NAMALWA (cell line): ENCODE data around the gene EEFSEC.

Experiments used
- DNase-seq: peaks from one replicate; pipeline ENCODE4 v3.0.0-alpha.2; 2015; ENCODE audit warnings: low spot score

The EEFSEC gene

GRCh38 chr3:128242818-128243601 is 89.7 kb downstream of the EEFSEC start:
- no peak for DNase-seq

DNA sequence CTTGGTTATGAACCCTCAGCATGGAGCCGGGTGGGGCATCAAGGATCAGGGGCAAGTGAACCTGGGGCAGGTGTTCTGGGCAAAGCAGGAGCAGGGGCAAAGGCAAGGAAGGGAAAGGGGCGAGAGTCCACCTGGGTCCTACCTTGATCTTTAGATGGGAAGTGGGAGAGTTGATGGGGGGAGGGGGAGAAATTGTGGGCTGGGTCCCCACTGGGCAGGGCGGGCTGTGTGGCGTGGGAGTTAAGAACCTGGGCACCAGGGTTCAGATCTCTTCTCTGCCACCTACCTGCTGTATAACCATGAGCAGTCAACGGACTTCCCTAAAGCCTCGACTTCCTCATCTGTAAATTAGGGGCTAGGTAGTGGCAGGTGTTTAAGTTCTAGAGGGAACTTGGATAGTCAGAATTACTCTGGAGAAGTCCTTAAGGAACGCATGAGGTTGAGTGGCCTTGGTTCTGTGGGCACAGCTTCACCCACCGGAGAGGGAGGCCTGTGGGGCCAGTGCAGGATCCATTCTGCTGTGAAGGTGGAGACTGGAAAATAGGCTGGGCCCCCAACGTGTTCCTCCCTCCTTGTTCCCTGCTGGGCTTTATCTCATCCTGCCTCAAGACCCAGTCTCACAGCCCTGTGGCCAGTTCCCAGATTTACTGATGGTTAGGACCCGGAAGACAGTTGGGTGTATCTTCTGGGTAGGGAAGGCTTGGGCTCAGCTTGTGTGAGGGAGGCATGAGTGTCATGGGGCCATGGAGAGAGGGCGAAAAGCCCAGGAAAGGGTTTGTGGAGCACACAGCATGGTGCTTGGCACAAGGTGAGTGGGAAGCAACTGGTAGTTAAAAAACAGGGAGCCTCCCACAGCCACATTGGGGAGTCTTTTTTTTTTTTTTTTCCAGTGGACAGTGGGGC is 90.6 kb downstream of the EEFSEC start:
- no peak for DNase-seq

GRCh38 chr3:128245460-128245859 is 92.2 kb downstream of the EEFSEC start:
- no peak for DNase-seq

- DNase-seq = no peak
Observed at GRCh38 chr3:128247666-128248409, 94.6 kb downstream of the EEFSEC start.

DNA sequence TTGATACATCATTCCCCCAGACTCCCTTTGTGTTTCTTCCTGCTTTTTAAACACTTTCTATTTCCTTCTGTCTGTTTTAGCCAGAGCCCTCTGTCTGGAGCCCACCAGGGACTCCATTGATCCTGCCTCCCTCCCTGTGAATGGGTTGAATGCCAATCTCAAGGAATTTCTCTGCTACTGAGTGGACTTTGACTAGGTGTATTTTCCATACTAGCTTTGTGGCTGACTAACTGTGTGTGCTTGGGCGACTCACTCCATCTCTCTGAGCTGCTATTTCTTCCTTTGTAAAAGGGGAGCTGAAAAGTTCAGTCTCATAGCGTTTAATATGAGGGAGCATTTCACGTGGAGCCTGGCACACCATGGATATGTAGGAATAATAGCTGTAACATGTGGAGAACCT is 98.8 kb downstream of the EEFSEC start:
- no peak for DNase-seq

- no peak for DNase-seq
Observed at GRCh38 chr3:128253150-128253549, 99.9 kb downstream of the EEFSEC start.

DNA sequence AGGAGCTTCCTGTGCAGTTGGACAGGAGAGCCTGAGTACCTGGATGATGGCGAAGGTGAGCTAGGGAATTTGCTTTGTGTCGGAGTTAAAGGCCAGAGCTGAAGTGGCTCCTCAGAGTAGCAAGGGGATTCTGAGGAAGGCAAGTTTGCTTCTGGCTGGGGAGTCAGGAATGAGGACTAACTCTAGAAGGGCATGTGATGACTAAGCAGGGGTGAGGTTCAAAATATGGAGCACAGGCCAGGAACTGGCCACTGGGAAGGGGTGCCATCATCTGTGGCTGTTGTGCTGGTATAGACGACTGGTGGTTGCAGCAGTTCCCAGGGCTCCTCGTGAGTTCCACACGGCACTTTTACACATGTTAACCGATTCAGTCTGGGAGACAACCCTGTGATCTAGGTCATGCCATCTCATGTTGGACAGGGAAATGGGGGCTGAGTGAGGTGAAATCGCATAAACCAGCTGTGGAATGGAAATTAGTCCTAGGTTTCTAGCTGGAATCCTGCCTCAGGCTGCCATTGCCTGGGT is 100.8 kb downstream of the EEFSEC start:
- DNase-seq = no peak

GRCh38 chr3:128254967-128255366 is 101.7 kb downstream of the EEFSEC start:
- no peak for DNase-seq

GRCh38 chr3:128256131-128256530 is 102.8 kb downstream of the EEFSEC start:
- no peak for DNase-seq

DNA sequence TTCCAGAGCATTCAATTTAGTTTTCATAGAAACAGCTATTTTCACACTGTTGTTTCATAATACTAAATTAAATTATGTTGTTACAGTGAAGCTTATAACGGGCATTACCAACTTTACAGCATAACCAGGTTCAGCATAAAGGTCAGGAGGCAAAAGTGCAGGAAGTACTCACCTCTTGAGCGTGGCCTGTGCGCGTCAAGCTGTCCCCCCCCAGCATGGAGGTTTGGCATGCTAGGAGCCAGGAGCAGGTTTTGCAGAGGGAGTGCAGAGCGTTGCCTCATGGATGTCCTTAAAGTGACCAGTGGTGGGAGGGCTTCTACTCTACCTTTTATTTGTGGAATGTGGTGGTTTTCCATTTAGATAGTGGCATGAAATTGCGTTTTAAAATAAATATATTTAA is 104.4 kb downstream of the EEFSEC start:
- no peak for DNase-seq

- no peak for DNase-seq
Observed at GRCh38 chr3:128260275-128260674, 107.0 kb downstream of the EEFSEC start.

GRCh38 chr3:128262457-128262856 is 109.2 kb downstream of the EEFSEC start:
- DNase-seq = no peak

- no peak for DNase-seq
Observed at GRCh38 chr3:128263118-128263517, 109.8 kb downstream of the EEFSEC start.

DNA sequence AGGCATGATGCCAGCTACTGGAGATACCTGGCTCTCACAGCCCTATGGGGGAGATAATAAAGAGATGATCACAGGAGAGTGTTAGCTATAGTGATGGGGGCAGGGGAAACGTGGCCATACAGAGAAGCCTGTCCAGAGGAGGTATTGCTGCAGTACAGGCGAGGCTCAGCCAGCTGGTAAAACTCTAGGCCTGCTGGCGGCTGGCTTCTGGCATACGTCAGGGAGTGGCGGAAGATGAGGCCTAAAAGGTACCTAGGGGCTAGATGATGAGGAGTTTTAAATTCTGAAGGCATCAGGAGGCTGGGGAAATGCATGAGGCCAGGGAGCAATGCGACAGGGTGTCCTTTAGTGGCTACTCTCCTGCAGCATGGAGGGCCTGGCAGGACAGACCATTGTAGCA is 110.7 kb downstream of the EEFSEC start:
- no peak for DNase-seq

GRCh38 chr3:128266453-128266852 is 113.2 kb downstream of the EEFSEC start:
- no peak for DNase-seq

- no peak for DNase-seq
Observed at GRCh38 chr3:128267541-128267940, 114.3 kb downstream of the EEFSEC start.

DNA sequence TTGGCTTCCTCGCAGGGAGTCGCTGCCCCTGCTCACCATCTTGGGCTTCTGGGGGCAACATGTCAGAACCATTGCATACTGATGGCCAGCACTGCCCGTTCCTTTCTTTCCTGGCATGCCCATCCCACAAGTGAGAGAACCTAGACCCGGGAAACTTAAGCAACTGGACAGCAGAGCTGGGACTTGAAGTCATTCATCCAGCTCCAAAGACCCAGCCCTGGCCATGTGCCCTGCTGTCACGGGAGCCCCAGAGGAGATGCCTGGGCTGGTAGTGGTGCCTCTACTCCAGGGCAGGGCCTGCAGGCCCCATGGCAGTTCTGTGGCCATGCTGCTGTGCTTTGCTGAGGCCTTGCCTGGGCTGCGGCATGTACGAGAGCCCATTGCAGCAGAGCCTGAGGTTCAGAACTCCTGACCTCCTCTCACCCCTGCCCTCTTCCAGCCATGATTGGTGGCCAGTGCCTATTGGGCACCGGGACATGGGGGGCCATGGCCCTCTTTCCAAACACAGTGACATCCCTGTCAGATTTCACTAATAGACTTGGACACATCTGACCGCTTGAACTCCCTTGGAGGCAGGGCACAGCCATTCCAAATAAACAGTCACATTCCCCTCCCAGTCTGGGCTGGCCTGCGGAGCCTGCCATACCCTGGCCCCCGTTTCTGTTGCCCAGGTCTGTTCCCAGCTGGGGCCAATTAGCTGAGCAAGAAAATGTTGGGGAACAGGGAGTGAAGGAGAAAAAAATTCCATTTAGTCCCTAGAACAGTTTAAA is 115.9 kb downstream of the EEFSEC start:
- no peak for DNase-seq

GRCh38 chr3:128269796-128270195 is 116.5 kb downstream of the EEFSEC start:
- no peak for DNase-seq

GRCh38 chr3:128270559-128271492 is 117.5 kb downstream of the EEFSEC start:
- no peak for DNase-seq
